D341Med (cell line): ENCODE measurements around the gene SMPD3.

Experiments used
- DNase-seq: peaks from one replicate; pipeline ENCODE4 v3.0.0; 2012; ENCODE audit warnings: low spot score

Gene SMPD3

DNA sequence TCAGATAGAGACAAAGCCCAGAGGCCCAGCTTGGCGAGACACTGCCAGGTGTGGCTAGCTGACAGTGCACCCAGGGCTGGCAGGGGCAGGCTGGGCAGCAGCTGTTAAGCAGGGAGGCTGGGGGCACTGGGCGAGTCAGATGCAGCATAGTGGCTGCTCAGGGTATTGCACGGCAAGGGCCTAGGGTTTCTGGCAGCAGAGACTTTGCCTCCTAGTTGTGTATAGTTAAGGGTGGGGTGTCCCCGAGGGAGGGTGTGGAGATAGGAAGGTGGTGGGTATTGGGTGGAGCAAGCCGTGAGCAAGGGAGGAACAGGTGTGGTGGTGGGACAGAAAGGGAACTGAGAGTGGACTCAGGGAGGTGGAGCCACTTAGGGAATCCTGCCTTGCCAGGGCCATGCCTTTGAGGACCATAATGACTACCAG is 66.0 kb downstream of the SMPD3 start:
- DNase-seq: peak; percentile 57

DNA sequence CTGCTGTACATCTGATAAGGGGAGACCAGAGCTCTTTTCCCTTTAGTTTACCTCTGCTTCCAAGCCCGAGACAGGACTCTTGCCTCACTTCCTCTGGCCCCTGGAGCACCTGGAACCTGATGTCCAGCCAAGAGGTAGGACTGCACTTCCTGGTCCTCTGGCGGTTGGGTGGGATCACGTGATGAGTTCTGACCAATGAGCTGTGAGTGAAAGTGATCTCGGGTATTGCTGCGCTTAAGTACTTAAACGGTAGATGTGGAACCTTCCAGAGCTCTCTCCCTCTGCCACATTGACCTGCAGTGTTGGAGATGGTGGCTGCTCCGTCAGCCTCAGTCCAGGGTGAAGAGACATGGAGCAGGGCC is 67.0 kb downstream of the SMPD3 start:
- DNase-seq: no peak

DNA sequence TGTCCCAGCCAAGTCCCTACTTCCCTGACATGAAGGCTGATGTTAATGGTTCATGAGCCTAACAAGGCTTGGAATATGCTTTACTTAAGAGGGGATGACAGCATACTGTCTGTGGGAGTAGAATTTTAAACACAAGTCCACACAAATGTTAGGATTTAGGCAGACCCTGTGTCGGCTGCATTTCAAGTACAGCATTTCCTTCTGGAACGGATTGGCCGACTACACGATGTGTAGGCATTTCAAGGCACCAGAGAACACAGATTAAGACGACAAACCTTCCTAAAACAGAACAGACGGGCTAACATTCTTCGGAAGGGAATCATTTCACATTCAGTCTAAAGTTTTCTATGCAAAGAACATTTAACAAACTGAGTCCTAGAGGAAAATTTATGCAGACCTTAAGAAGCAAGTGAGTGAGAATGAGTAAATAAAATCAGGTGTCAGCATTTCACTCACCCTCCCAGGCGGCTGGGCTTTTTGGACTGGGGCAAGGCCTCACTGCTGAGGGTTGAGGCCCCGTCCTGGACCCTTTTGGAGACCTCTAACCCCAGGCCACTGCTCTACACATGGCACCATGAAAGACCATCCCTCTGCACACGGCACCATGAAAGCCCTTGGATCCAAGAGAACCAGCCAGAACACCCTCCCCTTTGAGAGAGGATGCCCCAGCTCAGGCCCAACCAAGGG is 67.5 kb downstream of the SMPD3 start:
- DNase-seq: no peak

DNA sequence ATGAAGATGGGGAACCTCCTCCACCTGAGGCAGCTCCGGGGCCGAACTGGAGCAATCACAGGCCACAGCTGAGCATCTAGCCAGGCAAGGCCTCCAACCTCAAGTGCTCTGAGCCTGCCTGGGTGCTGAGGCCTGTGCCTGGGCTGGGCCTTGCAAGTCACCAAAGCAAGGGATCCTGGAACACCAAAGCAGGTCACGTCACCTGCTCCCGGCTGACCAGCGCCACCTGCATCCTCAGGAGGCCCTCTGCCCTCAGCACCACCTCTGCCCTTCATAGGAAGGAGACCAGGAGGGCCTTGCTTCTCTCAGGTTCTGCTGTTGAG is 68.0 kb downstream of the SMPD3 start:
- no peak for DNase-seq

DNA sequence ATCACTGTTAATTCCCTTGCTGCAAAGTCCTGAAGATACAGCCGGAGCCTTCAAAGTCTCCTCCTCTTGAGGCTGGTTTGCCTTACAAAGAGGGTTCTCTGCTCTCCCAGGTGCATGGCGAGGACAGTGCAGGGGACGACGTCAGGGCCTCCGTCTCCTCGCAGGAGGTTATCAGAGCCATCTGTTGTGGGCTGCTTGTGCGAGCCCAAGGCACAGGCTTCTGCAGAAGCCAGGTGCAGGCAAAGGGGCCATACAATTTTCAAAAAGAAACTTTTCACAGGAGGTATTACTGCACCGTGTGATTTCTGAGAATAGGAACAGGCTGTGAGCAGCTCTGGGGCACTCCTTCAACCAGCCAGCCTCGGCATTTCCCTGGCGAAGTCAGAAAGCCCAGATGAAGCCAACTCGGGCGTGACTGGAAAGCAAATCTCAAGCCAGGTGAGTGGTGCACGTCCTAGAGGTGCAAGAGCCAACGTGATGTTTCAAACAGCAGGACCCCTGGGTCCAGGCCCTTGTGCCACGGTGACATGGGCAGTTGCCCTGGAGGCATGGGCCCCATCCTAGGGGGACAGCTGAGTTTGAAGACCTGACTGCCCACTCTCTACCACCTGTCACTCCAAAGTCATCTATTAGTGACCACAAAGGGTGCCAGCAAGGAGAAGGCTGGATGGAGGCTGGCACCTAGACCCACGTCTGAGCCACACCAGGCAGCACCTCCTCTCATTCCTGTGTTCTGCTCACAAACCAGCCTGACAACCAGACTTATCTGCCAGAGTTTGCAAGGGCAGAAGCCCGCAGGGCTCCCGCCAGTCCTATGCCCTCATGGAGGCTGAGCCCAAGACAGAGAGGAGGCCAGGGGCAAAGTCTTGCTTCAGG is 68.6 kb downstream of the SMPD3 start:
- DNase-seq: no peak

DNA sequence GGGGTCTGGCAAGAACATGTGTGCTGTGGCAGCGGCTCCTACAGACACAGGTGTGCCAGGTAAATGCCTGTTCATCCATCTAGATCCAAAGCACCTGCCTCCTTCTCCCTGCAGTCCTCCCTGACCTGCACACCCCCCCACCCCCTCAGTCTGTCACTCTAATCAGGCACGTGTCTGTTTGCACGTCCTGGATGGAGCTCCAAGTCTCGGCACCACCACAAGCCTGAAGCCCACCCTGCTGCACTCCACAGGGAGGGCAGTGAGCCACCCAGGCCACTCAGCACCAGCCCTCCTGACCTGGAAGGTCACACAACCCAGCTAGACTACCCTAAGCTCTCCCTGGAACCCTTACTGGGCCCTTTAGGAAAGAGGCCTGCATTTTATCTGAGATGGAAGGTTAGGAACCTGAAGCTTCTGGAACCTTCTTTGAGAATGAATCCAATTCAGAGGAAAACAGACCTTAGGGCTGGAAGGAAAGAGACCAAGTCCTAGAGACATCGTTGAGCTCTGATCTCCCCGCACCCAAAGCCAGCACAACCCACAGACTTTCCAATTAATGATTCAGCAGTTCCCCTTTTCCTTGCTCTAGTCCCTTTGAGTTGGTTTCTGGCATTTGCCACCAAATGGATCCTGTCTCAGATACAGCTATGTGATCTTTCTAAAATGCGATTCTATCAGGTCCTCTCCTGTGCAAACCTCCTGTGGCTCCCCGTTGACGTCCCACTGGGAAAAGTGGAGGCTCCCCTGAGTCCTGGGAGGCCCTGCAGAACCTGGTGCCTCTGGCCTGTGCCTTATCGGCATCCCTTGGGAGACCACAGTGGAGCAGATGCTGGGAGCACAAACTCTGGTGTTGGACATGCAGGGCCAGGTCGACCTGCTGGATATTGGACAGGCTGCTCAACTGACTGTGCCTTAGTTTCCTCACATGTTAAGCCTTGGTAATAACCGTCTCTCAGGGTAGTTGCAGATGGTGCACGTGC is 69.6 kb downstream of the SMPD3 start:
- no peak for DNase-seq

DNA sequence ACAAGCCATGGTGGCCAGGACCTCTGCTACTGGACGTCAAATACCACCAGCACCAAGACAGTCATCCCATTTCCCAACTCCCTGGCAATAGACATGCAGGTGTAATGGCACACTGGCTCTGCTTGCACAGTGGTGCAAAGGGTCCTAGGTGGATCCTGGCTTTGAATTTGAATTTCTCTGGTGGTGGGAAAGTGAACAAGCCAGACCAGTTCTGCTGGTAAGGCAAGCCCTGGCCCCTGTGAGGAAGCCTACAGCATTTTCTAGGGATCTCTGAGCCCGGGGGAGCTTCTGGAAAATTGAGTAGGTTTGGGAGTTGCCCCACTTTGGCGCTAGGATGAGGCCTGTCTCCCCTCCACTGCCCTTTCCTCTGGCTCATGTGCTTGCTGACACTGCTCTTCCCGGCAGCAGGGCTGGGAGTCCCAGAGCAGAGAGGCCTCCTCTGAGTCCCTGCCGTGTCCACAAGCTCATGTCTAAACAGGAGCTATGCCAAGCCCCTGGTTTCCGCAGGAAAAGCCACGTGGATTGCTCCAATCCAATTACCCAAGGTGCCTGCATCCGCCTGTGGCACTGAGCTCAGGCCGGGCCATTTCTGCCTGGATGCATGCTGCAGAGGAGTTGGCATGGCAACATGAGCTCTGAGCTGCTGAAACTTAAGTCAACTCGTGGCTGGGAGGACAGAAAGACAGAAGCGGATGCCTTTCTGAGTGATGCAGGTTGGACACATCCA is 70.5 kb downstream of the SMPD3 start:
- DNase-seq: no peak

DNA sequence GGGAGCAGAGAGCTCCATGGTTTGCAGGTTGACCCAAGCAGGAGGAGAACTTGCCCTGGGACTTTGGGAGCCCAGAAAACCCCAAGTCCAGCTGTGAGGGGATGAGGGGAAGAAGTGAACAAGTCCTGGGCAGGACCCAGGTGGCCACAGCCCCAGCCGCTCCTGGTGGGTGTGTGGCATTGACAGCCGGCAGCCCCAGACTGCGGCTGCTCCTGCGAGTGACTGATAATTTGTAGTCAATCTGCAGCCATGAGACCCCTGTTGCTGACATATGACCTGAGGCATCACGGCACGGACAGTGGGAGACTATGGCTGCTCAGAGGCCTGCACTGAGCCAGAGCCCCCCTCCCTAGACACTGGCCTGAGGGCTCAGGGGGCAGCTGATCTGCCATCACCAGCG is 71.1 kb downstream of the SMPD3 start:
- no peak for DNase-seq

DNA sequence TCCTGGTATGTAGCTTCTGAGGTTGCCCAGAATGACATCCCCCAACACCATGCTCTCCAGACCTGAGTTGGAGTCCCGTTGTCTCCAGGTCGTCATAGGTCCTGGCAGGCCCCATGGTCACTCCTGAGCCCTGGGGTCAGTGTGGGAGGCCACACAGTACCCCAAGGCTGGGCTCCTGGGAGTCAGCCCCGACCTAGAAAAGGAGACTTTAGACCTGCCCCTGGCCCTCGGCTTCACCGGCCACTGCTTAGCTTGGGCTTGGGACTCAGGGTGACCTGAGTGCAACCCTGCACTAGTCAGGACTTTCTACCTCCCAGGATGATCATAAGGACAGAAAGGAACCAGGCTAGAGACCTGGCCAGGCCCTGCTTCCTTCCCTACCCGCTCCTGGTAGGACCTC is 71.7 kb downstream of the SMPD3 start:
- DNase-seq: no peak

DNA sequence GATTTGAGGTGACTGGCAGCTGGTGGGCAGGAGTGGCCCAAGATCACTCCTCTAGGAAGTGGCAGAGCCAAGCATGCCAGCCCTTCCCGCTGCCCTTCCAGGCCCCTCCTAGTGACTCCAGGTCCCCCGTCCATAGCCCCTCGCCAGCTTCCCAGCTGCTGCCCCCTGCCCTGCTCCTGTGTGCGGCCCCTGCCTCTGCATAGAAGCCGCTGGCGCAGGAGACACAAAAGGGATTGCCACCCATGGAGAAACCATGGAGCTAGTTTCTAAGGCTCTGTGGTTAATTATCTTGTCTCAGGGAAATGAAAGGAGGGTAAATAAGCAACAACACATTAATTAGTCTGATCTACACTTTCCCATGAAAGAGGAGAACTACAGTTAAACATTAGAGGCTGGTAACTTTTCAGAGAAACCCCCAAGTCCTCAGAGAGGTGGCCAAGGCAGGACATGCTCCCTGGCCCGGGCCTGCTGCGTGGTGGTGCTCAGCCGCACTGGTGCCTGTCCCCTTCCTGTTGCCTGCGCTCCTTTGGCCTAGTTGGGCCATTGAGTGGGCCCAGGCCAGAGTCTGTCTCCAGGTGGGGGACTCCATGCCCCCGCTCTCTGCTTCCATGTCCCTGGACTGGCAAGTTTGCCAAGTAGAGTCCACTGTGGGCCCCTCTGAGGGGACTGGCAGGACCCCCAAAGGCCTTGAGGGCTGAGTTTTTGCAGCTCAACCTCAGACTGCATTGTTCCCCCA is 72.3 kb downstream of the SMPD3 start:
- no peak for DNase-seq

DNA sequence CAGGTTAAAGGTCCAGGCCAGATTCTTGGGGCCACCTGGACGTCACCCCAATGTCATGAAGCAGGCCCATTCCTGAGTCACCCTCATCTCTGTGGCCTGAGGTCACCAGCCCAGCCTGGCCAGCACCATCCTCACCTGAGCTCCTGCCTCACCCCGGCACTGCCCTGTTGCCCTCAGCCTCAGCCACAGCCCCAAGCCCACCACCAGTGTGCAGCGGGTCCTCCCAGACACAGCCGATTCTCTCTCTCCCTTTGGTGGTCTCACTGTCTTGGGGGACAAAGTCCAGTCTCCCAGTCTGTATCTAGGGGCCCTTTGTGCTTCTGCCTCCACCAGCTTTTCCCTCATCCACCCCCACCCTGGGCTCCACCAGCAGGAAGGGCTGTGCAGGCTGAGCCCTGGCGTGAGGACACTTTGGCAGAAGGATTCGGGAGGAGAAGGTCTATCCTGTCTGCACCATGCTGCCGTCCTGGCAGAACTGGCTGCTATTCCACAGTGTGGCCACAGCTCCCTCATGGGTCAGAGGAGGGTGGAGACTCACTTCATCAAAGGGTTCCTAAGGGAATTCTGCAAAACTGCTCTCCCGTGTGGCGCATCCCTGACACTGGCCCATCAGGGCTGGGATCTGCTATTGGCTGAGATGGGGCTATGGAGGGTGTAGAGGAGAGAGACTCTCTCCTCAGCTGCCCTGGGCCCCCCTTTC is 73.2 kb downstream of the SMPD3 start:
- no peak for DNase-seq

DNA sequence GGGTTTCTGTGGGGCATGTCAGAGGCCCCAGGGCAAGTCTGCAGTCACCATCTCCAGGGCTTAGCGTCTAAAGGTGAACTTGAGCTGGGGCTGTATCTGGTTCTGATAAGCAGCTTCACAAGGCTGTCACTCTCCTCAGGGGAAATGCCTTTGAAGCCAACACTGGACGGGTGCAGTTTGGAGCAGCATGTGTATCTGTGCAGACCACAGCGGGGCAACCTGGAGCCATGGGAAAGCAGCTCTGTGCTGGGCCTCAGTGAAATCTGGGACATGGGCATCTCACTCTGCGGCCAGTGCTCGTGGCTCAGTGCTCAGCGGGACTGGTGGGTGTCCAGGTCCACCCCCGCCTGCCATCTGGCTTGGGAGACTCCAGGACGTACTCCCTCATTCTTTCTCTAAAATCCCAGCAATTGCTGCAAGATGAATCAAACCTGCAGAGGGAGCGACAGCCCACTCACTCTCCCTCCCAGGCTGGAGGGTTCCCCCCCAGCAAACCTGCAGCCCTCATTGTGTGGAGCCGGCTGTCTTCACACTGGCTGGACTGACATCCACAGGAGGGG is 74.0 kb downstream of the SMPD3 start:
- DNase-seq: no peak

DNA sequence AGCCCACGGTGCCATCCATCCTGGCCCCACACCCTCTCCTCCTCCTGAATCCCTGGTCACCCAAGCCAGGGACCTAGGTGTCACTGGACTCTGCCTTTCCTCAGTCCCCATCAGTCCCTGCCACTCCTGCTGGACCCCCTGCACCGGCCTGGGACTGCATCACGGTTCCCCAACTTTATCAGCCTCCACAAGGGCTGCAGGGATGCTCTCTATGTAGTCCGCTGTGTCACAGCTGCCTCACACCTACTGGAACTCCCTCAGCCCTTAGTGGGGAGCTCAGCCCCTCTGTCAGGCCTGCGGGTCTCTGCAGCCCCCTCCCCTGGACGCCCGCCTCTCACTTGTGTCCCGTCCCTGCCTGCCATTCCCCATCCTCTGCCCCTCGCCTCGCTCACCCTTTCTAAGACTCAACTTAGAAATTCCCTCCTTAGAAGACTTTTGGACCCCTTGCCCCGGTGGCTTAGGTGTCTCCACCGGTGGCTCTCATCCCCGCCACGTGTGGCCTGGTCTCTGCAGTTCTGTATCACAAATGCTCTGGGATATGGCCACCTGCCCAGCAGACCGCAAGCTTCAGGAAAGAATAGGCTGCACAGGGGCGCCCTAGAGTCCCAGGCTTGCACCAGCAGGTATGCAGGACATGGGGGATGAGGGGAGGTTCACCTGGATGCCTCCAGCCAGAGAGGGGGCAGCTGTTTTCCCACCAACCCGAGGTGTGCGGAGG is 74.6 kb downstream of the SMPD3 start:
- no peak for DNase-seq

DNA sequence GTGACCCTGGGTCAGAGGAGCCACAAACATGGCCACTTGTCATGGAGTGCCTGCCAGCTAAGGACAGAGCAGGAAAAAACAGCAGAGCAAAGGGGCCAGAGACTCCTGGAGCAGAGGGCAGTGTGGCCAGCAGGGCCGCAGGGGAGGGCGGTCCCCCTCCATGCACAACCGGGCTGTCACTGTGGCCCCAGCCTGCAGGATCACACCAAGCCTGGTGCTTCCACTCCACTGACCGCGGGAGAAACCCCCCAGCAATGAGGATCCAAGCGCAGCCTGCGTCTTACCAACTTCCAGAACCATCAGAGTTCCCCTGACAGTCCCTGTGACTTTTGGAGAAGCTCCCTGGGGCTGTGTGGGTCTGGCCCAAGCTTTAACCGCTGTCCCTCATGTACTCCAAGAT is 75.5 kb downstream of the SMPD3 start:
- no peak for DNase-seq

DNA sequence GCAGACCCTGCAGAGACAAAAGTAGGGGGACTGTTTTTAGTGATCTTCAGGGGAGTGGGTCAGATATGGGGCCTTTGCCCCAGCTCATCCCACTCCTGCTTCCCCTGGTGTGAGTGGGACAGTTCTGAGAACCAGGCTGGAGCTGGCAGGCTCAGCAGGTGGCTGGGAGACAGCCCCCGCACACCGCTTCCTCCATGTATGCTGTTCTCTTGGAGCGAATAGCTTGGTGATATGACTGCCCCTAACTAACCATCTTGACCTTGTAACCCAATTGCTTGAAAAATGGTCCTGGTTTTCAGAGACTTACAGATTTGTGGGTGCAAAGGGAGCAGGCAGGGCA is 76.0 kb downstream of the SMPD3 start:
- no peak for DNase-seq

DNA sequence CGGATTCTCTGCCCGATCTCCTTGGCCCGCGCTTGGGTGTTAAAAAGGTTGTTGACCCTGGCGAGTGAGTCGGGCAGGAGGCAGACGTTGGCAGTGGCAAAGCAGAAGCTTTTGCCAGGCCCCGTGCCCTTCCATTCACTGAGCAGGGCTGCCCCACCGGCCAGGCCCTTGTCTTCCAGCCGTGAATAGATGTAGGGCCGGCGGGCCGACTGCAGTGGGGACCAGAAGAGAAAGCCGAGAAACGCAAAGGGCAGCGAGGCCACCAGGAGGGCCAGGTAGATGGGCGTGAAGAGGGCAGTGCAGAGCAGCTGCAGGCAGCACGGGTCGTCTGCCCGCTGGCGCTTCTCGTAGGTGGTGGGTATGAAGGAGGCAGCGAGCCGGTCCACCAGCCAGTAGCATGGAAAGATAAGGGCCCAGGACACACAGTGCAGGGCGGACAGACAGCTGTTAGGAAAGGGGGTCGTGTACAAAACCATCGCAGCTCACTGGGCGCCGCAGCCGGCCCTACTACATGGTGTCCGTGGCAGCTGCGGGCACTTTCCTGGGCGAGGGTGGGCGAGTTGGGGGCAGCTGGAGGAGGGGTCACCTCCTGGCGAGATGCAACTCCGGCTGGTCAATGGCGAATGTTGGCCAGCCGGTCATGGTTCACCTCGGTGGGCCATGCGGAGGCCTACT is 76.5 kb downstream of the SMPD3 start:
- DNase-seq: no peak

DNA sequence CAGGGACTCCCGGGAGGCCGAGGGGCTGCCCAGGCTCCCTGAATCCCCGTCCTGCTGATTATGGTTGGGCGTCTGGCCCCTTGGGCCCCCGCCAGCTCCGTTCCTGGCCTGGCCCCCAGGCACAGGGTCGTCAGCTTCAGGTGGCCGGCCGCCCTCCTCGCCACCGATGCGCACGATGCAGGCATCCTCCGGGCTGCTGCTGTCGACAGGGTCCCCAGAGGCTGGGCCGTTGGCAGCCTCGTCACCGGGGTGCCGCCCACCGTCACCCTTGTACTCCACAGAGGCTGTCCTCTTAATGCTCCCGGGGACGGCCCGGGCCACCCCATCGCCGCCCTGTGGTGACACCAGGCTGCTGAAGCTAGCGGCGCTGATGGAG is 77.0 kb downstream of the SMPD3 start:
- no peak for DNase-seq

DNA sequence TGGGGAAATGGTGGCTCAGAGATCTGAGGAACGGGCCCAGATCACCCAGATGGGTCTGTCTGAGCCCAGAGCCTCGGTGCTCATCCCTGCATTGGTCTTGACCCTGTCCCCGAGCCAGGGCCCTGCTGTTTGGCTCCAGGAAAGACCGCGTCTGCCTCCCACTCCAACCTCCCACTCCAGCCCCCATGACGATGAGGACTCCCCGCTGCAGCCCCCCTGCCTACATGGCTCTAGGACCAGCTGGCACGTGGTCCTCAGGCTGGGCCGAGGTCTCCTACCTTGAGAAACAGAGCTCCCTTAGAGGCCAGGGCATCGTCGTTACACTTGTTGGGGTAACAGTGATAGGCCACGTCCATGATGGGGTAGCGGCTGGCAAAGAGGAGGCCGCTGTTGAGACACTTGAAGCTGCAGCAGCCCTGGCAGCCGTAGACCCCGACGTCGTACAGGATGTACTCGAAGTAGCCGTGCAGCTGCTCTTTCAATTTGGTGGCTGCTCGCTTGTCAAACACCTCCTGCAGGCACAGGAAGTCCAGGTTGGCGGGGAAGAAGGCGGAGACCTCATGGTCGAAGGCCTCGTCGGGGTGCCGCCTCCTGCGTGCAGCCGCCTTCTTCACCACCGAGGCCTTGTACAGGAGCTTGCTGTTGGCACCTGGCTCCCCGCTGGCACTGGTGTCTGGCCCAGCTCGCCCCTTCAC is 77.6 kb downstream of the SMPD3 start:
- DNase-seq: no peak
